D721Med (cell line): ENCODE measurements around the gene TBL3.

Source experiments
- DNase-seq: peaks from one replicate; pipeline ENCODE4 v3.0.0; 2011; ENCODE audit warnings: low spot score; ENCODE audit not compliant: insufficient read length
- FAIRE-seq: peaks from 2 replicates; lab custom pipeline; 2011; peaks lifted over from hg19 to GRCh38; lab: Jason Lieb, UNC
- TF ChIP-seq, protein P1 (sequence below): IDR thresholded peaks from 2 replicates; pipeline ENCODE4 v1.5.1; 2012; ENCODE audit warnings: mild to moderate bottlenecking, control low read depth; ENCODE audit not compliant: insufficient read depth; ENCODE audit errors: missing control alignments

TBL3 gene

DNA sequence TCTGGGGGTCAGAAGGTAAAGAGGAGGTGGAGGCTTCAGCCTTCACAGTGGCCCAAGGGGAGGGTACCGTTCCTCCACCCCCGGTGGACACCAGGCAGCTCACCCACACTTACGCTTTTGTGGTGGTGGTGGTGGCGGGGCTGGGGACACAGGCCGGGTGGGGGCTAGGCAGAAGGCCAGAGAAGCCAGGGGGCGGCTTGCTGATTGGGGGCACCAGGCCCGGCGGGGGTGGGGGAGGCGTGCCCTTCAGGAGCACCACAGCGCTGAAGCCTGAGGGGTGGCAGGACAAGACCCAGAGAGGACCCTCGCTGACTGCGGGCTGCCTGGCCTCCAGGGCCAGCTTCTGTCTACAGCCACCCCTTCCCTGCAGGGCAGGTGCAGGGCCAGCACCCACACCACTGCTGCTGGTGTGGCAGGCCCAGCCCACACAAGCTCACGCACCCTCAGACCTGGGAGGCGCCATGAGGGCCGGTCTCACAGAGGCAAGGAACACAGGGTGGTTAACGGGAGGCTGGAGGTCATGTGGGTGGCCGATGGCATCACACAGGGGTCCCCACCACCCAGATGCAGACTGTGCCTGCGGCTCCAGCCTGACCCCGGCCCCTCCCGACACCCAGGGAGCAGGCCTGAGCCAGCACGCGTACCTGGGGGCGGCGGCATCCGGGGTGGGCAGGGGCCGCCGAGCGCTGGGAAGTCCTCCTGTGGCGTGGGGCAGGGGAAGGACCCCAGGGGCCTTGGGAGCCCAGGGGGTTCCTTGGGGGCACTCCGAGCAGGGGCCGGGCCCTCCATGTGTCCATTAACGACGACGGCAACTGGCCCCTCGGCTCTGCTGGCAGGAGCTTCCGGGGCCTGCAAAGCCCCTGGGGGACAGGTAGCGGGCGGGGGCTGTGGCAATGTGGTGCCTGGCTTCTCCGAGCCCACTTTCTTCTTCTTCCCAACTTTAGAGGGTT, 27.3 kb downstream of the TBL3 start:
- DNase-seq: no peak
- TF ChIP-seq, protein P1, sequence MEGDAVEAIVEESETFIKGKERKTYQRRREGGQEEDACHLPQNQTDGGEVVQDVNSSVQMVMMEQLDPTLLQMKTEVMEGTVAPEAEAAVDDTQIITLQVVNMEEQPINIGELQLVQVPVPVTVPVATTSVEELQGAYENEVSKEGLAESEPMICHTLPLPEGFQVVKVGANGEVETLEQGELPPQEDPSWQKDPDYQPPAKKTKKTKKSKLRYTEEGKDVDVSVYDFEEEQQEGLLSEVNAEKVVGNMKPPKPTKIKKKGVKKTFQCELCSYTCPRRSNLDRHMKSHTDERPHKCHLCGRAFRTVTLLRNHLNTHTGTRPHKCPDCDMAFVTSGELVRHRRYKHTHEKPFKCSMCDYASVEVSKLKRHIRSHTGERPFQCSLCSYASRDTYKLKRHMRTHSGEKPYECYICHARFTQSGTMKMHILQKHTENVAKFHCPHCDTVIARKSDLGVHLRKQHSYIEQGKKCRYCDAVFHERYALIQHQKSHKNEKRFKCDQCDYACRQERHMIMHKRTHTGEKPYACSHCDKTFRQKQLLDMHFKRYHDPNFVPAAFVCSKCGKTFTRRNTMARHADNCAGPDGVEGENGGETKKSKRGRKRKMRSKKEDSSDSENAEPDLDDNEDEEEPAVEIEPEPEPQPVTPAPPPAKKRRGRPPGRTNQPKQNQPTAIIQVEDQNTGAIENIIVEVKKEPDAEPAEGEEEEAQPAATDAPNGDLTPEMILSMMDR: no peak
- FAIRE-seq: no peak

- TF ChIP-seq, protein P1: no peak
- DNase-seq (no peak), FAIRE-seq (no peak)
These were observed 28.1 kb downstream of the TBL3 start for GRCh38 chr16:1999866-2000514.

- DNase-seq (no peak), FAIRE-seq (no peak)
- TF ChIP-seq, protein P1: no peak
These were observed 29.2 kb downstream of the TBL3 start for GRCh38 chr16:2001035-2001434.

GRCh38 chr16:2001456-2002355, 29.9 kb downstream of the TBL3 start:
- TF ChIP-seq, protein P1: no peak
- FAIRE-seq (no peak), DNase-seq (no peak)

DNA sequence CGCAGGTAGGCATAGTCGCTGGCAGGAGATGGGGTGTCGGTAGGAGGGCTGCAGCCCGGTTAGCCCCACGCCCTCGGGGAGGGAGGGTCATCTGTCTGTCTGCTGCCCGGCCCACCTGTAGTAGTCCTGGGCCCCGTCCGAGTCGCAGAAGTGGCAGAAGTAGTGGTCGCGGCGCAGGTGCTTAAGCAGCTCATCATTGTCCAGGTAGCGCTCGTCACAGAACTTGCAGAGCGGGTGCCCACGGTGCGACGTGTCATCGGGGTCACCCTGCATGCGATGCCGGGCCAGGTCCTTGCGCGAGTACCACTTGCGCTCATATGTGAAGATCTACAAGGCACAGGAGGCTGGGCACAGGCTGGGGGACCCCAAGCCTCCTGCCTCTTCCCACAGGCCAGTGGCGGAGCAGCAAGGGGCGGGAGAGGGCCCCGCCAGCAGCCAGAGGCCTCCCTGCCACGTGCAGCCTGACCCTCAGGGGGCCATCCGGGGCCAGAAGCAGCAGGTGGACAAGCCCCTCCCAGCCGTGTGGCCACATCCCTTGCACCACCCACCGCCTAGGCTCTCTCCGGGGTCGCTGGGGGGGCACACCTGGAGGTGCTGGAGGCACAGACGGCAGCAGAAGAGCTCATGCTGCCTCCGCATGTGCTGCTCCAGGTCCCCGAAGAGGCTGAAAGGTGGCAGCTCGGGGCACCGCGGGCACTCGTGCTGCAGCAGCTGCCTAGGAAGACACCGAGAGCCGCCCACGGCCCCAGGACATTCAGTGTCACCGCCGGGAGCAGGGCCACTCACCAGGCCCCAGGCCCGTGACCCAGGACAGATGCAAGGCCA, 30.8 kb downstream of the TBL3 start:
- TF ChIP-seq, protein P1: no peak
- no peak for FAIRE-seq

GRCh38 chr16:2003231-2003826, 31.5 kb downstream of the TBL3 start:
- DNase-seq (no peak), FAIRE-seq (no peak)
- TF ChIP-seq, protein P1: no peak

More for the DNA sequence above, 30.8 kb downstream of the TBL3 start:
- no peak for DNase-seq
